Spleen (tissue), 11 donors: ENCODE data around the gene PLBD2. TPM values are rescaled to one million over a fixed set of nuclear protein-coding genes. Genes with fewer than 3 reads are reported as not detected.
A peak's percentile ranks its signal among the peaks of the same experiment; 100 is the strongest.

Source experiments
- DNase-seq: peaks from one replicate; pipeline ENCODE4 v3.0.0-alpha.2; 2020
- H3K27ac ChIP-seq, 8 donors: fragments of 200-600 bp; sonication (generic) in 7 of 8; 1 replicate in 4 of 8; 2 replicates in 4 of 8; pipeline versions ENCODE4 v1.5.0 to v1.8.0; 2016 to 2021; ENCODE audit warnings: inconsistent platforms in 4 of 8, mild to moderate bottlenecking in 4 of 8, moderate library complexity in 1 of 8
- H3K27me3 ChIP-seq, 7 donors: fragments of 200-600 bp; sonication (generic) in 6 of 7; replicated peaks in 1 of 7; 1 replicate in 4 of 7; 2 replicates in 3 of 7; pipeline versions ENCODE4 v1.5.0 to v1.8.0; 2016 to 2021; ENCODE audit warnings: inconsistent platforms in 3 of 7, mild to moderate bottlenecking in 1 of 7
- H3K36me3 ChIP-seq, 6 donors: fragments of 200-600 bp; sonication (generic) in 5 of 6; 1 replicate in 4 of 6; 2 replicates in 2 of 6; pipeline versions ENCODE4 v1.5.0 to v1.8.0; 2016 to 2021; ENCODE audit warnings: inconsistent platforms in 2 of 6
- H3K4me1 ChIP-seq, 6 donors: fragments of 200-600 bp; sonication (generic) in 5 of 6; 1 replicate in 3 of 6; 2 replicates in 3 of 6; pipeline versions ENCODE4 v1.5.0 to v1.8.0; 2016 to 2021; ENCODE audit warnings: inconsistent platforms in 3 of 6
- H3K4me3 ChIP-seq, 8 donors: fragments of 200-600 bp; sonication (generic) in 7 of 8; 1 replicate in 4 of 8; 2 replicates in 4 of 8; pipeline versions ENCODE4 v1.5.0 to v1.8.0; 2016 to 2021; ENCODE audit warnings: inconsistent platforms in 4 of 8, mild to moderate bottlenecking in 4 of 8, moderate library complexity in 2 of 8
- H3K9me3 ChIP-seq, 8 donors: fragments of 200-600 bp; sonication (generic) in 7 of 8; 1 replicate in 4 of 8; 2 replicates in 4 of 8; pipeline versions ENCODE4 v1.5.0 to v1.8.0; 2016 to 2021; ENCODE audit warnings: inconsistent platforms in 4 of 8
- CTCF ChIP-seq, 11 experiments: fragments of 200-600 bp in 7 of 11; fragments of 450-650 bp in 4 of 11; sonication (generic) in 4 of 11; IDR thresholded peaks in 8 of 11; conservative IDR thresholded peaks in 3 of 11; 1 replicate in 7 of 11; 2 replicates in 4 of 11; pipeline versions ENCODE4 v1.4.0 to v1.8.0; 2016 to 2021; ENCODE audit warnings: antibody characterized with exemption in 11 of 11, inconsistent platforms in 4 of 11, mild to moderate bottlenecking in 1 of 11
- POLR2A ChIP-seq, 3 donors: fragments of 450-650 bp; IDR thresholded peaks; one replicate each; pipeline ENCODE4 v1.5.1; 2017; ENCODE audit warnings: antibody characterized with exemption in 3 of 3, mild to moderate bottlenecking in 1 of 3
- POLR2AphosphoS5 ChIP-seq, 3 donors: sonication (generic); formaldehyde crosslinking; IDR thresholded peaks; one replicate each; pipeline ENCODE4 v1.5.1; 2017; ENCODE audit warnings: antibody characterized with exemption in 3 of 3
- WGBS, 5 donors: extraction: QIAGEN DNeasy Blood & Tissue Kit in 3 of 5; methylation state at CpG; one replicate each; pipeline versions ENCODE4 v1.1.5 to v1.1.7; 2013 to 2018; 5-methylcytosine and 5-hydroxymethylcytosine counted together
- intact Hi-C: fragments of 100-400 bp; cut with DNase I; formaldehyde crosslinking; loops from one replicate; pipeline ENCODE4 v1.15.0; 2023; ENCODE audit warnings: low total_unique reads
- polyA plus RNA-seq, 3 donors: library from polyadenylated mRNA; stranded (reverse); fragments of 200-250 nt; gene quantifications; one replicate each; pipeline ENCODE4 v1.2.1, GENCODE V29; 2013
- total RNA-seq, 7 donors: library from RNA; depleted of rRNA in 3 of 7; stranded (reverse); fragments of >200 nt in 3 of 7; fragmentation: NEBNext Ultra II Directional in 4 of 7; extraction: Animal tissue kit (Norgen Biotek cat#: 25700) in 4 of 7; gene quantifications; one replicate each; pipeline versions ENCODE4 v1.1.0 to v1.2.1, GENCODE V29; 2016 to 2021
- donor health status: healthy with polysubstance abuse.
- donor health status: DM: no; HTN: no; CAD: no; lungs with moderate emphysema.
- donor health status: DM: no; HTN: no; CAD: no.
- donor health status: Bipolar disorder and iron deficiency.
- donor health status: healthy.
- donor health status: DM: no; HTN: no; CAD: no.
- donor health status: DM: yes; HTN: yes; CAD: no.

The PLBD2 gene
- total and polyA plus RNA-seq, 10 donors, result 4.2 to 38.8 (median 29.2) TPM

GRCh38 chr12:113326775-113327395 is 31.5 kb upstream of the PLBD2 start:
- Histone ChIP-seq H3K27ac (peak overlapping the region; percentile 6 to 72 (median 57)), H3K36me3 (peaks cover 0 to 100% (median 19%) of the 10 kb centered on the region in 6 donors), H3K4me1 (peaks cover 10 to 83% (median 37%) of the 10 kb centered on the region in 6 donors), H3K27me3 (no peaks in the 10 kb centered on the region), H3K9me3 (peaks cover 0 to 3% (median 0%) of the 10 kb centered on the region in 8 donors), H3K4me3 (no peak overlapping the region)
- WGBS, 5 donors, result 67 to 79% (median 69%) methylated on average over 4 of the region's 4 CpGs
- TF ChIP-seq POLR2AphosphoS5 (IDR thresholded peaks at IDR 0.05) (no peak), CTCF (IDR thresholded peaks at IDR 0.05 in 8 of 11, conservative IDR thresholded peaks at IDR 0.05 in 3 of 11) (no peak), POLR2A (IDR thresholded peaks at IDR 0.05) (no peak)
- intact Hi-C loops, result loop anchor here (10.0 kb wide), 1 partner anchor 98 kb away; the partner anchor contains the start of gene SDSL
- no peak for DNase-seq

- intact Hi-C loops, result loop anchor here (10.0 kb wide), 1 partner anchor 96 kb away; the partner anchor contains the start of gene SDSL
- Histone ChIP-seq H3K4me1 (peaks cover 17 to 89% (median 52%) of the 10 kb centered on the region in 6 donors), H3K27ac (peak overlapping the region in 4 of 8 donors; percentile 8 to 71 (median 66)), H3K4me3 (no peak overlapping the region), H3K27me3 (no peaks in the 10 kb centered on the region), H3K36me3 (peaks cover 0 to 97% (median 21%) of the 10 kb centered on the region in 6 donors), H3K9me3 (no peaks in the 10 kb centered on the region)
- no peak for DNase-seq
- WGBS, 5 donors, result 79 to 86% (median 80%) methylated on average over 5 of the region's 5 CpGs
- no peak for TF ChIP-seq POLR2A (IDR thresholded peaks at IDR 0.05)
- no peak for TF ChIP-seq POLR2AphosphoS5 (IDR thresholded peaks at IDR 0.05)
- no peak for TF ChIP-seq CTCF (IDR thresholded peaks at IDR 0.05 in 8 of 11, conservative IDR thresholded peaks at IDR 0.05 in 3 of 11)
Measured at GRCh38 chr12:113328368-113328889, 30.0 kb upstream of the PLBD2 start.

- Histone ChIP-seq H3K9me3 (no peaks in the 10 kb centered on the region), H3K27ac (peak overlapping the region in 7 of 8 donors; percentile 8 to 71 (median 44))
Measured at GRCh38 chr12:113329022-113329790, 29.2 kb upstream of the PLBD2 start.

GRCh38 chr12:113329791-113330417 is 28.5 kb upstream of the PLBD2 start:
- TF ChIP-seq CTCF (IDR thresholded peaks at IDR 0.05 in 8 of 11, conservative IDR thresholded peaks at IDR 0.05 in 3 of 11), result no peak
- TF ChIP-seq POLR2A (IDR thresholded peaks at IDR 0.05), result no peak
- no peak for TF ChIP-seq POLR2AphosphoS5 (IDR thresholded peaks at IDR 0.05)
- Histone ChIP-seq H3K4me3 (no peak overlapping the region), H3K4me1 (peaks cover 17 to 97% (median 59%) of the 10 kb centered on the region in 6 donors), H3K27ac (peak overlapping the region in 7 of 8 donors; percentile 8 to 71 (median 44)), H3K9me3 (no peaks in the 10 kb centered on the region), H3K27me3 (no peaks in the 10 kb centered on the region), H3K36me3 (peaks cover 0 to 82% (median 21%) of the 10 kb centered on the region in 6 donors)
- 93 to 100% (median 100%) methylated on average over 1 of the region's 1 CpG; no CpG with 5 or more reads in 1 of the 5 donors for WGBS, 5 donors
- intact Hi-C loops, result loop anchor here (10.0 kb wide), 1 partner anchor 95 kb away; the partner anchor contains the start of gene SDSL
- no peak for DNase-seq

More at GRCh38 chr12:113329022-113329790, 29.2 kb upstream of the PLBD2 start:
- H3K27me3 ChIP-seq, result no peaks in the 10 kb centered on the region
- H3K36me3 ChIP-seq, result peaks cover 0 to 89% (median 21%) of the 10 kb centered on the region in 6 donors
- H3K4me1 ChIP-seq, result peaks cover 17 to 96% (median 59%) of the 10 kb centered on the region in 6 donors
- WGBS, 5 donors, result 66 to 76% (median 72%) methylated on average over 9 of the region's 9 CpGs
- intact Hi-C loops, result loop anchor here (10.0 kb wide), 1 partner anchor 96 kb away; the partner anchor contains the start of gene SDSL
- DNase-seq, result no peak
- peak overlapping the region in 1 of 8 donors; percentile 6 for H3K4me3 ChIP-seq
- TF ChIP-seq POLR2AphosphoS5 (IDR thresholded peaks at IDR 0.05) (peak in 2 of 3 donors; percentile 30 to 42), POLR2A (IDR thresholded peaks at IDR 0.05) (no peak)
